Hepatocyte (in vitro differentiated cells): ENCODE measurements around the gene SEC23A.
"Not testable (repeated sequence)": the region's sequence is repeated elsewhere in the genome, so short reads cannot be mapped to it uniquely, and the experiment has no call there.

Source experiments
- EZH2 ChIP-seq: fragments of 200-600 bp; sonication (generic); IDR thresholded peaks from 2 replicates; pipeline ENCODE4 v1.6.1; 2016; ENCODE audit warnings: antibody characterized with exemption, mild to moderate bottlenecking, borderline replicate concordance
- EZH2phosphoT487 ChIP-seq: fragments of 200-600 bp; sonication (generic); IDR thresholded peaks from one replicate; pipeline ENCODE4 v1.6.1; 2018; ENCODE audit warnings: antibody characterized with exemption, mild to moderate bottlenecking, low read depth, moderate library complexity; ENCODE audit not compliant: unreplicated experiment, severe bottlenecking
- TF ChIP-seq, protein P1 (sequence below): fragments of 200-600 bp; sonication (generic); IDR thresholded peaks from 2 replicates; pipeline ENCODE4 v1.5.1; 2016; ENCODE audit warnings: antibody characterized with exemption, mild to moderate bottlenecking; ENCODE audit not compliant: poor library complexity

DNA sequence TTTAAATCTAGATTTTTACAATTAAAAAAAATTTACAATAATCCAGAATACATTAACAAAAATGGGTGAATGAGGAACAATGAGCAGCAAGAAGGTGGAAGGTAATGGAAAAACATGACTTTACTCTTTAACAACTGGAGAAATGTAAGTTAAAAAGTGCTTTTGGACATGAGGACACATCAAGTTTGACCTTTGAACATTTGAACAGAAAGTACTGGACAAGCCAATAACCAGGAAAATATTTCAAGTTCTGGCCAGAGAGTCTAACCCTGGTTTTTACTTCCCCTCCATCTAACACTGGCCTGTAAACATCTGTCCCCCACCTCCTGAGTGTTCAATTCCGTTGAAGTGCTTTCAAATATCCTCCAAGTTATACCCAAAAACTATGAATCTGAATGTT is 94.1 kb downstream of the SEC23A start:
- TF ChIP-seq, protein P1, sequence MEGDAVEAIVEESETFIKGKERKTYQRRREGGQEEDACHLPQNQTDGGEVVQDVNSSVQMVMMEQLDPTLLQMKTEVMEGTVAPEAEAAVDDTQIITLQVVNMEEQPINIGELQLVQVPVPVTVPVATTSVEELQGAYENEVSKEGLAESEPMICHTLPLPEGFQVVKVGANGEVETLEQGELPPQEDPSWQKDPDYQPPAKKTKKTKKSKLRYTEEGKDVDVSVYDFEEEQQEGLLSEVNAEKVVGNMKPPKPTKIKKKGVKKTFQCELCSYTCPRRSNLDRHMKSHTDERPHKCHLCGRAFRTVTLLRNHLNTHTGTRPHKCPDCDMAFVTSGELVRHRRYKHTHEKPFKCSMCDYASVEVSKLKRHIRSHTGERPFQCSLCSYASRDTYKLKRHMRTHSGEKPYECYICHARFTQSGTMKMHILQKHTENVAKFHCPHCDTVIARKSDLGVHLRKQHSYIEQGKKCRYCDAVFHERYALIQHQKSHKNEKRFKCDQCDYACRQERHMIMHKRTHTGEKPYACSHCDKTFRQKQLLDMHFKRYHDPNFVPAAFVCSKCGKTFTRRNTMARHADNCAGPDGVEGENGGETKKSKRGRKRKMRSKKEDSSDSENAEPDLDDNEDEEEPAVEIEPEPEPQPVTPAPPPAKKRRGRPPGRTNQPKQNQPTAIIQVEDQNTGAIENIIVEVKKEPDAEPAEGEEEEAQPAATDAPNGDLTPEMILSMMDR: not testable (repeated sequence)
- not testable (repeated sequence) for TF ChIP-seq EZH2, EZH2phosphoT487
